ENCODE data around the gene GPR37.
A peak's percentile ranks its signal among the peaks of the same experiment; 100 is the strongest.

The GPR37 gene

GRCh38 chr7:124790645-124791044 is 25.1 kb upstream of the GPR37 start:
- no peak for TF ChIP-seq CTCF (IDR thresholded peaks at IDR 0.05; ENCODE audit: low read depth, low read length)
- no peak for DNase-seq (ENCODE audit: extremely low read depth, low read depth)

GRCh38 chr7:124785994-124786393 is 20.4 kb upstream of the GPR37 start:
- DNase-seq (ENCODE audit: extremely low read depth, low read depth), result no peak
- no peak for TF ChIP-seq CTCF (IDR thresholded peaks at IDR 0.05; ENCODE audit: low read depth, low read length)

GRCh38 chr7:124784879-124785818 is 19.6 kb upstream of the GPR37 start:
- peak; percentile 23 for DNase-seq (ENCODE audit: extremely low read depth, low read depth)
- peak; percentile 83 for TF ChIP-seq CTCF (IDR thresholded peaks at IDR 0.05; ENCODE audit: low read depth, low read length)

- DNase-seq (ENCODE audit: extremely low read depth, low read depth), result no peak
- no peak for TF ChIP-seq CTCF (IDR thresholded peaks at IDR 0.05; ENCODE audit: low read depth, low read length)
Measured at GRCh38 chr7:124783271-124783670, 17.7 kb upstream of the GPR37 start.

- no peak for TF ChIP-seq CTCF (IDR thresholded peaks at IDR 0.05; ENCODE audit: low read depth, low read length)
Measured at GRCh38 chr7:124781907-124782734, 16.5 kb upstream of the GPR37 start.

GRCh38 chr7:124781418-124781817 is 15.8 kb upstream of the GPR37 start:
- TF ChIP-seq CTCF (IDR thresholded peaks at IDR 0.05; ENCODE audit: low read depth, low read length), result no peak

More at GRCh38 chr7:124781907-124782734, 16.5 kb upstream of the GPR37 start:
- no peak for DNase-seq (ENCODE audit: extremely low read depth, low read depth)

GRCh38 chr7:124780608-124781007 is 15.0 kb upstream of the GPR37 start:
- DNase-seq (ENCODE audit: extremely low read depth, low read depth), result no peak
- no peak for TF ChIP-seq CTCF (IDR thresholded peaks at IDR 0.05; ENCODE audit: low read depth, low read length)

More at GRCh38 chr7:124781418-124781817, 15.8 kb upstream of the GPR37 start:
- DNase-seq (ENCODE audit: extremely low read depth, low read depth), result no peak

Measured in AG09319 (cell line).